ENCODE results near the gene TRIM15.

DNA sequence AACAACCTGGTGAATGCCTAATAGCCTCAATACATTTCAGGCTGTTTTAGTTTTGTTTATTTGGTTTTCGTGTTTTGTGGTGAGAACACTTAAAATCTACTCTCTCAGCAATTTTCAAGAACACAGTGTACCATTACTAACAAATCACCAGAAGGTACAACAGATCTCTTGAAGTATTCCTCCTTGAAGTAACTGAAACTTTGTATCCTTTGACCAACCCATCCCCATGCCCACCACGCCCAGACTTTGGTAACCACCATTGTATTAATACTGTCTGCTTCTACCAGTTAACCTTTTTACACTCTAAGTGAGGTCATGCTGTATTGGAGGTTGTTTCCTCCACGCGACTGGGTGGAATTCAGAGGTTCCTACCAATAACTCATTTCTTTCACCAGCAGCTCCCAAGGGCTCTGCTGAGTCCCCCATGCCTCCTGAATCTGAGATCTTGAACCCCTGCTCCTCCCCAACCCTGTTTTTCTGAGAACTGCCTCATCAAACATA is 33.1 kb upstream of the TRIM15 start:
- TF ChIP-seq POLR2AphosphoS5 (IDR thresholded peaks at IDR 0.05; ENCODE audit: low read depth, low read length) (no peak), POLR2A (IDR thresholded peaks at IDR 0.05; ENCODE audit: low read depth, low read length) (no peak)

All from GM12892 (cell line).